Astrocyte (in vitro differentiated cells and primary cell): ENCODE measurements around the gene VEPH1.

Experiments
- EZH2 ChIP-seq: IDR thresholded peaks from 2 replicates; pipeline ENCODE4 v1.6.1; 2012; ENCODE audit warnings: mild to moderate bottlenecking, low read length, inconsistent platforms; ENCODE audit not compliant: insufficient read depth
- TF ChIP-seq, protein P1 (sequence below): IDR thresholded peaks from 2 replicates; pipeline ENCODE4 v1.5.1; 2011; ENCODE audit warnings: low read depth, mild to moderate bottlenecking, inconsistent platforms, low read length, moderate library complexity; ENCODE audit not compliant: insufficient read depth

DNA sequence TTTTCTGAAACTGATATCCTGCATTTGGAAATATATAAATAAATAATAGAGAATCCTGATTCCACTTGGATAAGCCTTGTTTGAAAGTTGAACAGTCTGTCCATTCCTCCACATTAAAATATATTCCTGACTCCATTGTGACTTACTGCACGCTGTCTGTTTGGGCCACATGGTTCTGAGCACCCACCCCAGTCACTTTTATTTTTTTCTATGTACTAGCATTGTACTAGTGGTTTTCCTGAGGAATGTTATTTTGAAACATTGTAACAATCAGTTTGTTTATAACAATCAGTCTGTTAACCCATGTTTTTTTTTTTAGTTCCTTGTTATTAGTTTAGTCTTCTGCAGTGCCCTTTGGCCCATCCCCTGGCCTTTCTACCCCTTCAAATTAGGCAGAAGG lies 255.8 kb downstream of the VEPH1 start:
- TF ChIP-seq, protein P1, sequence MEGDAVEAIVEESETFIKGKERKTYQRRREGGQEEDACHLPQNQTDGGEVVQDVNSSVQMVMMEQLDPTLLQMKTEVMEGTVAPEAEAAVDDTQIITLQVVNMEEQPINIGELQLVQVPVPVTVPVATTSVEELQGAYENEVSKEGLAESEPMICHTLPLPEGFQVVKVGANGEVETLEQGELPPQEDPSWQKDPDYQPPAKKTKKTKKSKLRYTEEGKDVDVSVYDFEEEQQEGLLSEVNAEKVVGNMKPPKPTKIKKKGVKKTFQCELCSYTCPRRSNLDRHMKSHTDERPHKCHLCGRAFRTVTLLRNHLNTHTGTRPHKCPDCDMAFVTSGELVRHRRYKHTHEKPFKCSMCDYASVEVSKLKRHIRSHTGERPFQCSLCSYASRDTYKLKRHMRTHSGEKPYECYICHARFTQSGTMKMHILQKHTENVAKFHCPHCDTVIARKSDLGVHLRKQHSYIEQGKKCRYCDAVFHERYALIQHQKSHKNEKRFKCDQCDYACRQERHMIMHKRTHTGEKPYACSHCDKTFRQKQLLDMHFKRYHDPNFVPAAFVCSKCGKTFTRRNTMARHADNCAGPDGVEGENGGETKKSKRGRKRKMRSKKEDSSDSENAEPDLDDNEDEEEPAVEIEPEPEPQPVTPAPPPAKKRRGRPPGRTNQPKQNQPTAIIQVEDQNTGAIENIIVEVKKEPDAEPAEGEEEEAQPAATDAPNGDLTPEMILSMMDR = no peak
- TF ChIP-seq EZH2 = no peak
